ENCODE measurements around the gene TRAF7.

DNA sequence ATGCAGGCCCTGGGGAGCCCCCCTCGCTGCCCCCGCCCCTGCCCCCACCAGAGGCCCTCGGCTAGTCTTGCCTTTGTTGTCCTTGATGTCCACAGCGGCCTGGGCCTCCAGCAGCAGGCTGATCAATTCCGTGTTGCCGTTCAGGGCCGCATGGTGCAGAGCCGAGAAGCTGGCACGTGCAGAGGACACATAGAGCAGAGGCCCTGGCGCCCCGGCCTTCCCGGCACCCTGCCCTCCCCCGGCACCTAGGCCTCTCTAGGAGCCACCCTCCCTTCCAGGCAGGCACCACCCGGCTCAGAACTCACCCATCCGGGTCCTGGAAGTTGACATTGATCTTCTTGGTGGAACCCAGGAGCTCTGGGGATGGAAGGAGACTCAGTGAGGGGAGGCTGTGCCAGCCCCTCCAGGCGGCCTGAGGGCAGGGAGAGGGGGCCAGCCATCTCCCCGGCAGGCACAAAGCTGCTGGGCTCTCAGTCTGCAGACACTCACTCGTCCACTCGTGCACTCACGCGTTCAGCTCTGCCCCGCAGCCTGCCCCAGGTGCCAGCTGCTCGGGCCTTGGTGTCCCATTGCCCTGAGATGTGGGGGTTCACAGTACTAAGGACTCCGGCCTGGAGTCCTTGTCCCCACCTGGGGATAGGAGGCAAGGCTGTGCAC, 34.5 kb downstream of the TRAF7 start:
- TF ChIP-seq, protein P1, sequence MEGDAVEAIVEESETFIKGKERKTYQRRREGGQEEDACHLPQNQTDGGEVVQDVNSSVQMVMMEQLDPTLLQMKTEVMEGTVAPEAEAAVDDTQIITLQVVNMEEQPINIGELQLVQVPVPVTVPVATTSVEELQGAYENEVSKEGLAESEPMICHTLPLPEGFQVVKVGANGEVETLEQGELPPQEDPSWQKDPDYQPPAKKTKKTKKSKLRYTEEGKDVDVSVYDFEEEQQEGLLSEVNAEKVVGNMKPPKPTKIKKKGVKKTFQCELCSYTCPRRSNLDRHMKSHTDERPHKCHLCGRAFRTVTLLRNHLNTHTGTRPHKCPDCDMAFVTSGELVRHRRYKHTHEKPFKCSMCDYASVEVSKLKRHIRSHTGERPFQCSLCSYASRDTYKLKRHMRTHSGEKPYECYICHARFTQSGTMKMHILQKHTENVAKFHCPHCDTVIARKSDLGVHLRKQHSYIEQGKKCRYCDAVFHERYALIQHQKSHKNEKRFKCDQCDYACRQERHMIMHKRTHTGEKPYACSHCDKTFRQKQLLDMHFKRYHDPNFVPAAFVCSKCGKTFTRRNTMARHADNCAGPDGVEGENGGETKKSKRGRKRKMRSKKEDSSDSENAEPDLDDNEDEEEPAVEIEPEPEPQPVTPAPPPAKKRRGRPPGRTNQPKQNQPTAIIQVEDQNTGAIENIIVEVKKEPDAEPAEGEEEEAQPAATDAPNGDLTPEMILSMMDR (IDR thresholded peaks at IDR 0.05; ENCODE audit: low read length): no peak
- TF ChIP-seq EZH2 (IDR thresholded peaks at IDR 0.05; ENCODE audit: borderline replicate concordance, low read length): no peak
